Kidney (tissue), 14 donors: ENCODE results near the gene TNNC1. TPM values are rescaled to one million over a fixed set of nuclear protein-coding genes. Genes with fewer than 3 reads are reported as not detected.

Source experiments
- DNase-seq, 5 donors: peaks; one replicate each; pipeline ENCODE4 v3.0.0-alpha.2; 2013 to 2020
- FAIRE-seq: peaks from 2 replicates; lab custom pipeline; 2012; peaks lifted over from hg19 to GRCh38; lab: Jason Lieb, UNC
- H3K27ac ChIP-seq, 2 donors: one replicate each; pipeline ENCODE4 v1.7.0; 2013; ENCODE audit warnings: low read depth in 2 of 2, low read length in 2 of 2, inconsistent platforms in 1 of 2
- H3K27me3 ChIP-seq: one replicate; pipeline ENCODE4 v1.7.1; 2013; ENCODE audit warnings: low read length, inconsistent platforms; ENCODE audit not compliant: control insufficient read depth, insufficient read depth
- H3K36me3 ChIP-seq, 3 donors: one replicate each; pipeline versions ENCODE4 v1.7.0 to v1.7.1; 2013; ENCODE audit warnings: low read length in 3 of 3, control low read depth in 1 of 3, inconsistent platforms in 1 of 3; ENCODE audit not compliant: insufficient read depth in 3 of 3, control insufficient read depth in 2 of 3
- H3K4me1 ChIP-seq, 3 donors: one replicate each; pipeline versions ENCODE4 v1.7.0 to v1.7.1; 2013; ENCODE audit warnings: low read length in 3 of 3, inconsistent platforms in 1 of 3, low read depth in 1 of 3; ENCODE audit not compliant: control insufficient read depth in 2 of 3, insufficient read depth in 2 of 3
- H3K4me3 ChIP-seq, 3 donors: one replicate each; pipeline versions ENCODE4 v1.7.0 to v1.8.1; 2013; ENCODE audit warnings: low read length in 3 of 3, control low read depth in 1 of 3, inconsistent platforms in 1 of 3
- H3K9ac ChIP-seq, 3 donors: one replicate each; pipeline versions ENCODE4 v1.7.0 to v1.7.1; 2013; ENCODE audit warnings: low read length in 3 of 3, control low read depth in 1 of 3, inconsistent platforms in 1 of 3
- H3K9me3 ChIP-seq, 3 donors: one replicate each; pipeline versions ENCODE4 v1.7.0 to v1.7.1; 2013; ENCODE audit warnings: low read length in 3 of 3, control low read depth in 1 of 3, inconsistent platforms in 1 of 3; ENCODE audit not compliant: control insufficient read depth in 2 of 3, insufficient read depth in 1 of 3
- intact Hi-C: fragments of 100-400 bp; cut with DNase I; formaldehyde crosslinking; loops from one replicate; pipeline ENCODE4 v1.11.1; 2022
- polyA plus RNA-seq: library from polyadenylated mRNA; stranded (reverse); fragments of 350-450 nt; fragmentation: Illumina TruSeq; extraction: RNeasy Lipid Tissue Mini Kit (QIAGEN cat#74804); gene quantifications from one replicate; pipeline ENCODE4 v1.2.3, GENCODE V29; 2014; ENCODE audit warnings: low read depth, low replicate concordance; ENCODE audit not compliant: insufficient read depth
- total RNA-seq: library from RNA; stranded (reverse); fragmentation: NEBNext Ultra II Directional; extraction: Animal tissue kit (Norgen Biotek cat#: 25700); gene quantifications from one replicate; pipeline ENCODE4 v1.2.1, GENCODE V29; 2021
- TF ChIP-seq, protein P1 (sequence below): IDR thresholded peaks from 3 replicates; pipeline ENCODE4 v1.5.1; 2012; ENCODE audit warnings: mild to moderate bottlenecking, moderate library complexity, borderline replicate concordance; ENCODE audit not compliant: insufficient read depth; ENCODE audit errors: extremely low read depth
- donor health status: control.
- donor health status: control.
- donor health status: control.
- donor health status: control.
- donor health status: control.
- donor health status: DM: yes; HTN: yes; CAD: no.
- donor health status: Normal renal cell carcinoma (clear cell type).

The TNNC1 gene
- total and polyA plus RNA-seq, 2 donors from 2014 or later = 2.2 to 86.6 TPM

DNA sequence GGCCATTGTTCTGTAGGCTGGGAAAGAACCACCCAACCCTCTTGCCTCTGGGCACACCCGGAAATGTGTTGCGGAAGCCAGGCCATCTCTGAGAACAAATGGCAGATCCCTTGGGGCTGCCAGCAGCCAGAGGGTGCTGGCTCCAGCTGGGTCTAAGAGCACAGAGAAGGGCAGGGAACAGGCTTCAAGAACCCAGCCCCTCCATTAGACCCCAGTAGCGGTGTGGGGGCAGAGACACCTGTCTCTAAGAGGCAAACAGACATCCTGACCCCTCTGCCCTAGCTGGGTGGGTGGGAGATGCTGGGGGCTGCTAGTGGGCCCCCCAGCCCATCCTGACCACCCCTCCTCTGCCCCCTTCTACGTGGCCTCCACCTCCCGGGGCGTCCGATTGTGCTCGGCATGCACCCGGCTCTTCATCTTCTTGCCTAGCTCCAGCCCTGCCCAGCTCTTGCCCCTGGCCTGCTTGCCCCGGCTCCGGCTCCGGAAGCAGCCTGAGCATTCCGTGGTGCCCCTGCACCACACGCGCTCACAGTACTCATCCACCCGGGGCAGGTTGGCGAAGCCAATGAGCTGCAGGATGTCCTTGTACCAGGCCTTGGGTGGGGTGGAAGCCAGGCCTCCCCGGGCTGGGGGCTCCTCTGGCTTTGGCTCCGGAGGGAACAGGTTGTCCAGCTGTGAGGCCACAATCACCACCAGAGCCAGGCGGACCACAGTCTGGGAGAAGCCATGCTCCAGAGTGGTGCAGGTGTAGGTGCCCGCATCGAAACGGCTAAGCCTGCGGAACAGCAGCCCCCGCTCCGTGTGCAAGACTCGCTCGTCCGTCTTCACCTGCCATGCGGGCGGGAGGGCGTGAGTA is 18.4 kb downstream of the TNNC1 start:
- TF ChIP-seq, protein P1, sequence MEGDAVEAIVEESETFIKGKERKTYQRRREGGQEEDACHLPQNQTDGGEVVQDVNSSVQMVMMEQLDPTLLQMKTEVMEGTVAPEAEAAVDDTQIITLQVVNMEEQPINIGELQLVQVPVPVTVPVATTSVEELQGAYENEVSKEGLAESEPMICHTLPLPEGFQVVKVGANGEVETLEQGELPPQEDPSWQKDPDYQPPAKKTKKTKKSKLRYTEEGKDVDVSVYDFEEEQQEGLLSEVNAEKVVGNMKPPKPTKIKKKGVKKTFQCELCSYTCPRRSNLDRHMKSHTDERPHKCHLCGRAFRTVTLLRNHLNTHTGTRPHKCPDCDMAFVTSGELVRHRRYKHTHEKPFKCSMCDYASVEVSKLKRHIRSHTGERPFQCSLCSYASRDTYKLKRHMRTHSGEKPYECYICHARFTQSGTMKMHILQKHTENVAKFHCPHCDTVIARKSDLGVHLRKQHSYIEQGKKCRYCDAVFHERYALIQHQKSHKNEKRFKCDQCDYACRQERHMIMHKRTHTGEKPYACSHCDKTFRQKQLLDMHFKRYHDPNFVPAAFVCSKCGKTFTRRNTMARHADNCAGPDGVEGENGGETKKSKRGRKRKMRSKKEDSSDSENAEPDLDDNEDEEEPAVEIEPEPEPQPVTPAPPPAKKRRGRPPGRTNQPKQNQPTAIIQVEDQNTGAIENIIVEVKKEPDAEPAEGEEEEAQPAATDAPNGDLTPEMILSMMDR = no peak
- DNase-seq (peak in 2 of 5 donors; percentile 48 to 71), FAIRE-seq (no peak)
- H3K4me3 ChIP-seq = no peak overlapping the region
- H3K9me3 ChIP-seq = no peaks in the 10 kb centered on the region
- H3K36me3 ChIP-seq = no peaks in the 10 kb centered on the region
- H3K9ac ChIP-seq = no peak overlapping the region
- no peaks in the 10 kb centered on the region for H3K27me3 ChIP-seq
- no peak overlapping the region for H3K27ac ChIP-seq
- peaks cover 0 to 8% (median 7%) of the 10 kb centered on the region in 3 donors for H3K4me1 ChIP-seq
- intact Hi-C loops = no loop called here

DNA sequence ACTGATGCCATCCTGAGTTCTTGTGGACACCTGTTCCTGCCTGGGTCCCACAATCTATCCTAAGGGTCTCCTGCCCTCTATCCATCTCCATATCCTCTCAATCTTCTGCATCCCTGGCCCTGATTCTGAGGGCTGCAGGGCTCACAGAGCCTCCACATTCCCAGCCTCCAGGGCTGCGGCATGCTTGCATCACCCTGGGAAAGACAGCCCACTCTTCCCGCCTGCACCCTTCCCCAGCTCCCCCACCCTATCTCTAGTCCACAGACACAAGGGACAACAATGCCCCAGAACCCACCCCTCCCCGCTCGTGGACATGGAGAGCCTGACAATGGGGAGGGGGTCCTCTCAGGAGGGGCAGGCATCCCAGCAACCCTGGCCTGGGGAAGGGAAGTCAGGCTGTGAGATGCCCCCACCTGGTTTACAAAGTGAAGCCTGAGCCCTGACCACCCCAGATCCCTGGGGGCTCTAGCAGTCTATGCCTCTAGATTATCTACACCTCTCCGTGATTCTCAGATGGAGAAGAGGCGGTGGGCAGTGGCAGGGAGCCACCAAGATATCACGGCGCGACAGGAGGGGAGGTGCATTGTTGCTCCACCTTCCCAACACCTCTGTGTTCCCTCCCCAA is 19.2 kb downstream of the TNNC1 start:
- Histone ChIP-seq H3K4me1 (peaks cover 0 to 11% (median 7%) of the 10 kb centered on the region in 3 donors), H3K36me3 (no peaks in the 10 kb centered on the region), H3K4me3 (no peak overlapping the region), H3K27me3 (no peaks in the 10 kb centered on the region), H3K9ac (no peak overlapping the region), H3K27ac (peak overlapping the region in 1 of 2 donors; percentile 14), H3K9me3 (no peaks in the 10 kb centered on the region)
- TF ChIP-seq, protein P1 = no peak
- intact Hi-C loops = no loop called here
- DNase-seq (peak in 1 of 5 donors; percentile 45), FAIRE-seq (no peak)

DNA sequence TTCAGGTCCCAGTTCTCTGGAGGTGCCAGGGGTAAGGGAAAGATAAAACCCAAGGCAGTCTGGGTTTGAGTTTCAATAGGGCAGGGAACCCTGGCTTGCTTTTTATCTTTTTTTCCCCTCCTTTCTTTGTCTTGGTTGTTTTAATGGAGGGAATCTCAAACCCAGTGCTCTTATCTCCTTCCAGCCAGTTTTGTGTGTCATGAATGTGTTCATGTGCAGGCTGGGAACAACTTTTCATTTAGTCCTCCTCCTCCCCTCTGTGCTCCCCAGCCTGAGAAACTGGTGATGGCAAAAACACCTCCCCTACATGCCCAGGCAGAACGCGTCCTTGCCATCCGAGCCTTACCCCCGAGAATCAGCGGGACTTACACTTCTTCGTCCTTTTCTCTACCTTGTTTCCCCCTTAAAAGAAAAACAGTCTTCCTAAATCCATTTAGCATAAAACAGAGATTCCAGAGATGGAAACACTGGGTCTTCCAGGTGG is 19.8 kb downstream of the TNNC1 start:
- DNase-seq (no peak), FAIRE-seq (no peak)
- TF ChIP-seq, protein P1 = no peak
- Histone ChIP-seq H3K36me3 (no peaks in the 10 kb centered on the region), H3K27me3 (no peaks in the 10 kb centered on the region), H3K4me1 (peaks cover 0 to 13% (median 9%) of the 10 kb centered on the region in 3 donors), H3K27ac (peak overlapping the region in 1 of 2 donors; percentile 44), H3K9me3 (no peaks in the 10 kb centered on the region), H3K4me3 (no peak overlapping the region), H3K9ac (no peak overlapping the region)
- intact Hi-C loops = no loop called here
